Heart left ventricle (tissue), 16 donors: ENCODE measurements around the gene TNFSF15. TPM values are rescaled to one million over a fixed set of nuclear protein-coding genes. Genes with fewer than 3 reads are reported as not detected.
A peak's percentile ranks its signal among the peaks of the same experiment; 100 is the strongest.

Source experiments
- ATAC-seq, 4 donors: fragments of 200-7000 bp; cut with Tn5 transposase; one replicate each; pipeline ENCODE4 v1.9.1; 2020 to 2022; ENCODE audit warnings: moderate library complexity in 4 of 4, mild to moderate bottlenecking in 3 of 4, moderate number of reproducible peaks in 1 of 4
- DNase-seq, 5 donors: peaks; one replicate each; pipeline ENCODE4 v3.0.0-alpha.2; 2020
- H3K27ac ChIP-seq, 12 donors: fragments of 200-600 bp; sonication (generic) in 4 of 12; one replicate each; pipeline versions ENCODE4 v1.5.0 to v1.8.0; 2016 to 2022; ENCODE audit warnings: mild to moderate bottlenecking in 2 of 12
- H3K27me3 ChIP-seq, 9 donors: fragments of 200-600 bp; sonication (generic) in 2 of 9; one replicate each; pipeline versions ENCODE4 v1.5.1 to v1.8.0; 2016 to 2022; ENCODE audit warnings: mild to moderate bottlenecking in 3 of 9
- H3K36me3 ChIP-seq, 9 donors: fragments of 200-600 bp; sonication (generic) in 2 of 9; one replicate each; pipeline versions ENCODE4 v1.5.0 to v1.8.0; 2018 to 2022; ENCODE audit warnings: mild to moderate bottlenecking in 2 of 9
- H3K4me1 ChIP-seq, 12 donors: fragments of 200-600 bp; sonication (generic) in 4 of 12; one replicate each; pipeline versions ENCODE4 v1.5.0 to v1.8.0; 2016 to 2022; ENCODE audit warnings: mild to moderate bottlenecking in 3 of 12
- H3K4me3 ChIP-seq, 12 donors: fragments of 200-600 bp; sonication (generic) in 4 of 12; one replicate each; pipeline versions ENCODE4 v1.5.0 to v1.8.0; 2017 to 2022; ENCODE audit warnings: mild to moderate bottlenecking in 9 of 12, moderate library complexity in 4 of 12
- H3K9me3 ChIP-seq, 12 donors: fragments of 200-600 bp; sonication (generic) in 4 of 12; one replicate each; pipeline versions ENCODE4 v1.5.0 to v1.8.0; 2016 to 2022; ENCODE audit warnings: mild to moderate bottlenecking in 1 of 12
- POLR2A ChIP-seq, 2 donors: fragments of 450-650 bp; IDR thresholded peaks; one replicate each; pipeline ENCODE4 v1.6.1; 2017; ENCODE audit warnings: antibody characterized with exemption in 2 of 2, mild to moderate bottlenecking in 2 of 2, moderate library complexity in 2 of 2
- WGBS, 4 donors: extraction: QIAGEN DNeasy Blood & Tissue Kit in 2 of 4; methylation state at CpG; one replicate each; pipeline versions ENCODE4 v1.1.5 to v1.1.7; 2013 to 2018; 5-methylcytosine and 5-hydroxymethylcytosine counted together
- intact Hi-C, 10 donors: fragments of 100-400 bp; cut with DNase I; formaldehyde crosslinking; loops; one replicate each; pipeline versions ENCODE4 v1.11.1 to v1.14.2; 2022
- polyA plus RNA-seq, 2 donors: library from polyadenylated mRNA; stranded (reverse); fragments of 200-250 nt; gene quantifications; one replicate each; pipeline ENCODE4 v1.2.3, GENCODE V29; 2013
- total RNA-seq, 9 donors: library from RNA; depleted of rRNA in 2 of 9; stranded (reverse); fragments of >200 nt in 2 of 9; fragmentation: NEBNext Ultra II Directional in 3 of 9; extraction: Animal tissue kit (Norgen Biotek cat#: 25700) in 3 of 9; gene quantifications; one replicate each; pipeline versions ENCODE4 v1.1.0 to v1.2.4, GENCODE V29; 2016 to 2023
- TF ChIP-seq, protein P1 (sequence below), 12 donors: fragments of 200-600 bp; sonication (generic) in 4 of 12; IDR thresholded peaks; one replicate each; pipeline versions ENCODE4 v1.5.0 to v1.8.0; 2018 to 2022; ENCODE audit warnings: antibody characterized with exemption in 12 of 12, mild to moderate bottlenecking in 5 of 12
- donor health status: ischemic (EF 13 %, LVEDD 7.1; RV severe dilation, severe dysfunction).
- donor health status: healthy with polysubstance abuse.
- donor health status: DM: no; HTN: yes; CAD: no.
- donor health status: DM: no; HTN: no; CAD: no.
- donor health status: ischemic (EF 25% LVEDD 6.9; RV normal size, moderate dysfunction).
- donor health status: ischemic (EF 25% LVEDD 5.7; RV mildly dilated, moderate dysfunction).
- donor health status: healthy.
- donor health status: DM: yes; HTN: yes; CAD: no.
- donor health status: ischemic (EF 35%, LVEDD 5.7; RV mildly dilated, moderate dysfunction).
- donor health status: nonischemic (EF 11% LVEDD 7.7; RV severe dilation, severe dysfunction).
- donor health status: DM: yes; HTN: yes; CAD: no.
- donor health status: PGD.
- donor health status: ischemic (EF 29% LVEDD 5.4; RV normal size, mild dysfunction).
- donor health status: nonischemic (EF 23%, LVEDD 6.1; RV moderate dilation, normal function).

TNFSF15 gene
- total and polyA plus RNA-seq, 11 donors: 0.03 to 1.4 (median 0.16) TPM; not detected in 5

GRCh38 chr9:114853071-114853855 lies 47.4 kb upstream of the TNFSF15 start:
- 73 to 78% (median 77%) methylated on average over 3 of the region's 3 CpGs for WGBS, 4 donors
- no peak for TF ChIP-seq POLR2A (IDR thresholded peaks at IDR 0.05)
- TF ChIP-seq, protein P1, sequence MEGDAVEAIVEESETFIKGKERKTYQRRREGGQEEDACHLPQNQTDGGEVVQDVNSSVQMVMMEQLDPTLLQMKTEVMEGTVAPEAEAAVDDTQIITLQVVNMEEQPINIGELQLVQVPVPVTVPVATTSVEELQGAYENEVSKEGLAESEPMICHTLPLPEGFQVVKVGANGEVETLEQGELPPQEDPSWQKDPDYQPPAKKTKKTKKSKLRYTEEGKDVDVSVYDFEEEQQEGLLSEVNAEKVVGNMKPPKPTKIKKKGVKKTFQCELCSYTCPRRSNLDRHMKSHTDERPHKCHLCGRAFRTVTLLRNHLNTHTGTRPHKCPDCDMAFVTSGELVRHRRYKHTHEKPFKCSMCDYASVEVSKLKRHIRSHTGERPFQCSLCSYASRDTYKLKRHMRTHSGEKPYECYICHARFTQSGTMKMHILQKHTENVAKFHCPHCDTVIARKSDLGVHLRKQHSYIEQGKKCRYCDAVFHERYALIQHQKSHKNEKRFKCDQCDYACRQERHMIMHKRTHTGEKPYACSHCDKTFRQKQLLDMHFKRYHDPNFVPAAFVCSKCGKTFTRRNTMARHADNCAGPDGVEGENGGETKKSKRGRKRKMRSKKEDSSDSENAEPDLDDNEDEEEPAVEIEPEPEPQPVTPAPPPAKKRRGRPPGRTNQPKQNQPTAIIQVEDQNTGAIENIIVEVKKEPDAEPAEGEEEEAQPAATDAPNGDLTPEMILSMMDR (IDR thresholded peaks at IDR 0.05): no peak
- Histone ChIP-seq H3K4me3 (no peak overlapping the region), H3K27me3 (no peaks in the 10 kb centered on the region), H3K4me1 (peaks cover 0 to 26% (median 0%) of the 10 kb centered on the region in 12 donors), H3K36me3 (no peaks in the 10 kb centered on the region), H3K27ac (no peak overlapping the region), H3K9me3 (no peaks in the 10 kb centered on the region)
- ATAC-seq: no peak
- intact Hi-C loops: no loop called here
- no peak for DNase-seq

GRCh38 chr9:114852050-114852594 lies 46.3 kb upstream of the TNFSF15 start:
- peak in 3 of 4 donors; percentile 37 to 47 (median 46) for ATAC-seq
- Histone ChIP-seq H3K4me3 (no peak overlapping the region), H3K4me1 (peaks cover 0 to 26% (median 0%) of the 10 kb centered on the region in 12 donors), H3K9me3 (no peaks in the 10 kb centered on the region), H3K36me3 (no peaks in the 10 kb centered on the region), H3K27me3 (no peaks in the 10 kb centered on the region), H3K27ac (peak overlapping the region in 1 of 12 donors; percentile 7)
- no peak for DNase-seq
- intact Hi-C loops: no loop called here
- TF ChIP-seq POLR2A (IDR thresholded peaks at IDR 0.05): no peak
- TF ChIP-seq, protein P1 (IDR thresholded peaks at IDR 0.05): no peak
- WGBS, 4 donors: 54 to 66% (median 66%) methylated on average over 4 of the region's 4 CpGs

DNA sequence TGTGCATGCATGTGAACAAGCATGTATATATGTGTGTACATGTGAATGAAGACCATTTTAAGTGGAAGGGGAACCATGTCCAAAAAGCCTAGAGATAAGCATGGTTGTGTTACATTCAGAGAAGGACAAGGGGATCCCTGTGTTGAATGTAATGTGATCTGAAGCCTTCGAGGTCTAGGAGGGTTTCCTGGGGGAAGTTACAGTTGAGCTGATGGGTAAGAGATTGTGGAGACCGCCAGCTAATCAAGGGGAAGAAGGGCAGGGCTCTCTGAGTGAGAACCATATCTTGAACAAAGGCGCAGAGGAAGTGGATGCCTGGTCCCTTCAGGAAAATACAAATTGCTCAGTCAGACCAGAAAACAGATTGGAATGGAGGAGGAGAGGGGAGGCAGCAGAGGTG lies 45.5 kb upstream of the TNFSF15 start:
- H3K27ac ChIP-seq: no peak overlapping the region
- H3K27me3 ChIP-seq: no peaks in the 10 kb centered on the region
- H3K4me3 ChIP-seq: no peak overlapping the region
- DNase-seq (no peak), ATAC-seq (no peak)
- 42 to 50% (median 49%) methylated on average over 3 of the region's 3 CpGs for WGBS, 4 donors
- H3K9me3 ChIP-seq: no peaks in the 10 kb centered on the region
- TF ChIP-seq, protein P1 (IDR thresholded peaks at IDR 0.05): no peak
- no peak for TF ChIP-seq POLR2A (IDR thresholded peaks at IDR 0.05)
- intact Hi-C loops: no loop called here
- H3K4me1 ChIP-seq: peaks cover 0 to 26% (median 0%) of the 10 kb centered on the region in 12 donors
- H3K36me3 ChIP-seq: no peaks in the 10 kb centered on the region

DNA sequence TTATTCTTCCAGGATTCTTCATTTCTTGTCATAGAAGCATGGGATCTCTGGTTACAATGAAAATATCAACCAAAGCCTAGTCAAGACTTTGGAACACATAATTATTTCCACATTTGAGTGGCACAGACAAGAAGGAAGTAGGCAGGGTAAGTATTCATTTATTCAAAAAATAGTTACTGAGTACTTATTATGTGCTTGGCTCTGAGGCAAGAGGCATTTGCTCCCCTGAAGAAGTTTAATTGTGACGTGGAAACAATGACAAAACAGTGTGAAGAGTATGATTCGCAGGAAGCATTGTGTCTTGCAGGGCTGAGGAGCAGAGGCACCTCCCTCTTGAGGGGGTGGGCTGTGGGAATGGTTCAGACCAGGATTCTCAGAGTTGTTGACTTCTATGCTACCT lies 45.0 kb upstream of the TNFSF15 start:
- DNase-seq (no peak), ATAC-seq (no peak)
- H3K4me3 ChIP-seq: no peak overlapping the region
- no peaks in the 10 kb centered on the region for H3K27me3 ChIP-seq
- H3K9me3 ChIP-seq: no peaks in the 10 kb centered on the region
- intact Hi-C loops: no loop called here
- H3K27ac ChIP-seq: no peak overlapping the region
- H3K36me3 ChIP-seq: no peaks in the 10 kb centered on the region
- H3K4me1 ChIP-seq: peaks cover 0 to 26% (median 0%) of the 10 kb centered on the region in 12 donors
- no peak for TF ChIP-seq POLR2A (IDR thresholded peaks at IDR 0.05)
- TF ChIP-seq, protein P1 (IDR thresholded peaks at IDR 0.05): no peak
- 60 to 71% (median 65%) methylated on average over 2 of the region's 2 CpGs for WGBS, 4 donors
